ENCODE results near the gene SRSF9.

- TF ChIP-seq FOXK2 (IDR thresholded peaks at IDR 0.05) (no peak), CTBP1 (IDR thresholded peaks at IDR 0.05; ENCODE audit: borderline replicate concordance) (no peak), L3MBTL2 (conservative IDR thresholded peaks at IDR 0.05) (peak; percentile 47; the same call in 1 of the 2 replicates), BHLHE40 (IDR thresholded peaks at IDR 0.05; ENCODE audit: borderline replicate concordance) (no peak), FOXA1 (IDR thresholded peaks at IDR 0.05) (no peak), FOXM1 (IDR thresholded peaks at IDR 0.05; ENCODE audit: borderline replicate concordance) (peak; percentile 73; the same call in 1 of the 2 replicates), ELF4 (IDR thresholded peaks at IDR 0.05) (peak; percentile 19; the same call in 1 of the 2 replicates)
Measured at GRCh38 chr12:120469450-120470149, at the start of gene SRSF9.
